HG02970 (cell line): ENCODE results near the gene NOP53.
"Not testable (repeated sequence)": the region's sequence is repeated elsewhere in the genome, so short reads cannot be mapped to it uniquely, and the experiment has no call there.

ENCODE experiments used
- ATAC-seq: cut with Tn5 transposase; IDR thresholded peaks from one replicate; pipeline ENCODE4 v1.9.1; 2021; ENCODE audit warnings: mild to moderate bottlenecking, moderate library complexity, moderate number of reproducible peaks; ENCODE audit not compliant: unreplicated experiment, low FRiP score

NOP53 gene

DNA sequence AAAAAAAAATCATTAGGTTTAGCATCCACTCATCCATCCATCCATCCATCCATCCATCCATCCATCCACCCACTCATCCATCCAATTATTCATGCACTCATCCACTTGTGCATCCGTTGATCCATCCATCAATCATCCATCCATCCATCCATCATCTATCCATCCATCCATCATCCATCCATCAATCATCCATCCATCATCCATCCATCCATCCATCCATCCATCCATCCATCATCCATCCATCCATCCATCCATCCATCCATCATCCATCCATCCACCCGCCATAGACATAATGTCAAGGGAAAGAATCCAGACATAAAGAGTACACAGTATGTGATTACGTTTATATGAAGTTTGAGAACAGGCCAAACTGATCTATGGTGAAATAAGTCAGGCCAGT lies 24.2 kb downstream of the NOP53 start:
- ATAC-seq, result no peak

DNA sequence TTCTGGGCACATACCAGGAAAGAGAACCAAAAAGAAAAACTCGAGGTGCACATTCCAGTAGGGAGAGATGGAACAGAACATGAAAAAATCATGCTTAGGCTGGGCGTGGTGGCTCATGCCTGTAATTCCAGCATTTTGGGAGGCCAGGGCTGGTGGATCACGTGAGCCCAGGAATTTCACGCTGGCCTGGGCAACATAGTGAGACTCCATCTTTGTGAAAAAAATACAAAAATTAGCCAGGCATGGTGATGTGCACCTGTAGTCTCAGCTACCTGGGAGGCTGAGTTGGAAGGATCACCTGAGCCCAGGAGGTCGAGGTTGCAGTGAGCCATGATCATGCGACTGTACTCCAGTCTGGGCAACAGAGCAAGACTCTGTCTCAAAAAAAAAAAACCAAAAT lies 25.9 kb downstream of the NOP53 start:
- ATAC-seq, result not testable (repeated sequence)

DNA sequence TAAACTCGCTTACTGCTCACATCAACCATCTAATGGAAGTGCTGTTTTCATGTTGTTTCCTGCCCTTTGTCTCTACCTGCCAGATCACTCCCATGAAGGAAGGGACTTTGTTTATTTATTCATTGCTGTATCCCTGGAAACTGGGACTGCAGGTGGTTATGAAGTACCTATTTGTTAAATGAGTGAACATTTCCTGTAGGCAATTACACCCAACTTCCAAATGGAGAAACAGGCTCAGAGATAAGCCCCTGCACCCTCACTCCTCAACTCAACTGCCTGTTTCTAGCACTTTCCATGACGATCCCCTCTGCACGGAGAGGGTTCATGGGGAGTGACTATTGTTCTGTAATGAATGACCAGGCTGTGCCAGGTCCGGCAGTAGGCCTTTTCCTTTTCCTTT lies 31.2 kb downstream of the NOP53 start:
- ATAC-seq, result no peak

DNA sequence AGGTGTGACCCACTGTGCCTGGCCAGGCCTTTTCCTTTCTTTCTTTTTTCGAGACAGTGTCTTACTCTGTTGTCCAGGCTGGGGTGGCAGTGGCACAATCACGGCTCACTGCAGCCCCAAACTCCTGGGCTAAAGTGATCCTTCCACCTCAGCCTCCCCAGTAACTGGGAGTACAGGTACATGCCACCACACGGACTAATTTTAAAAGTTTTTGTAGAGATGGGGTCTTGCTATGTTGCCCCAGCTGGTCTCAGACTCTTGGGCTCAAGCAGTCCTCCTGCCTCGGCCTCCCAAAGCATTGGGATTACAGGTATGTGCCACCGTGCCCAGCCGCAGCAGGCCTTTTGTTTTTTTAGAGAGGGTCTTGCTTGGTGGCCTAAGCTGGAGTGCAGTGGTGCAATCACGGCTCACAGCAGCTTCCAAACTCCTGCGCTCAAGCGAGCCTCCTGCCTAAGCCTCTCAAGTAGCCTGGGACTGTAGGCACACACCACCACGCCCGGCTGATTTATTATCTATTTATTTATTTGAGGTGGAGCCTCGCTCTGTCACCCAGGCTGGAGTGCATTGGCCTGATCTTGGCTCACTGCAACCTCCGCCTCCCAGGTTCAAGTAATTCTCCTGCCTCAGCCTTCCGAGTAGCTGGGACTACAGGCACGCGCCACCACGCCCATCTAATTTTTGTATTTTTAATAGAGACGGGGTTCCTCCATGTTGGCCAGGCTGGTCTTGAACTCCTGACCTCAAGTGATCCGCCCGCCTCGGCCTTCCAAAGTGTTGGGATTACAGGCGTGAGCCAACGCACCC lies 32.1 kb downstream of the NOP53 start:
- ATAC-seq, result not testable (repeated sequence)

DNA sequence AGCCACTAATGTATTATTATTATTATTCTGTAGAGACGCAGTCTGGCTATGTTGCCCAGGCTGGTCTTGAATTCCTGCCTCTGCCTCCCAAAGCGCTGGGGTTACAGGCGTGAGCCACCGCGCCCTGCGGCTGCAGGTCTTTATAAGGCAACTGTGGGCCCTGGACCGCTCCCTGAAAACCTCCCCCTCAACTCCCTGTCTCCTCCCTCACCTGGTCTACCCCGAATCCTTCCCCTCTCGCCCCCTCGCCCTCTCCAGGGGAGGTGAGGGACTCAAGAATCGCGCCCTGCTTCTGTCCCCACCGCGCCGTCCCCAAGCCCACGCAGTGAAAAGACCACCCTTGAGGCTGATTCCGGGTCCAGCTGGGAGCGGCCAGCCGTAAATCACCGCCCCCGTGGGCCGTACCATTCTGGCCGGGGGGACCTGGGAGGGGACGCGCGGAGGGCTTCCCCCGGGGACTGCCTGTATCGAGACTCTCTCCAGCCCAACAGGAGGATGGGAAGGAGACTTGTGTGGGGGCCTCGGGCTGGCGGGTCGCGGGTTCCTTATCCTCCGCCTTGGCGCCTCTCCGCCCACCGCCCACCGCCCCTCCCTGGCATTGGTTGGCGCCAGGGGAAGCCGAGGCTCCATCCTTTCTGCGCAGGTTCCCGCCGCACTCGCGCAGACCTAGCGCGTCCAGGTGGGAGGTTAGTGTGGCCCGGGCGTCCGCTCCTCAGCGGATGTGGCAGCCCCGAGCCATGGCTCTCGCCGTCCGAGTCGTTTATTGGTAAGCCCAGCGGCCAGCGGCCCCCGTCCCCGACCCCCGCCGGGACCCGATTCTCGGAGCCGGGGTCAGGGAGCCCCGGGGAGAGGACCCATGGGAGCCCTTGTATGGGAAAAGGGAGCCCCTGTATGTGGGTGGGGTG lies 33.0 kb downstream of the NOP53 start, which contains the start of gene SELENOW:
Gene SELENOW, plus strand, starts transcription at position 655 of the 905 bp plus-strand sequence. Its CDS starts 83 bp downstream, at position 738.
- ATAC-seq, result peak; percentile 52

DNA sequence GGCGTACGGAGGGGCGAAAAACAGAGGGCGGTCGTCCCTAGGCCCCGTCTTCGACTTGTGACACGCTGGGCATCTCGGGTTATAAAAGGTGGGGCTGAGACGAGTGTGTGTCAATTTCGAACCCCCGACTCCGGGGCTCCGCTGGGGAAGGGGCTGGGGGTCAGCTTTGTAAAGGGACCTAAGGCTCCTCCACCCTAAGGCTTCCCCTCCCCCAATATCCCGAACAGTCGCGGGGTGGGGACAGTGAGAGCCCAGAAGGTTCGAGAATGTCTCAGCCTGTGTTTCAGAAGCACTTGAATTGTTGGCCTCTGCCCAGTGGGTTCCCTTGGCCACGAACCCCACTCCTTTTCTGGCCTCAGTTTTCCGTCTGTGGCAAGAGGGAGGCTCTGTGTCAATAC lies 33.6 kb downstream of the NOP53 start:
- no peak for ATAC-seq

DNA sequence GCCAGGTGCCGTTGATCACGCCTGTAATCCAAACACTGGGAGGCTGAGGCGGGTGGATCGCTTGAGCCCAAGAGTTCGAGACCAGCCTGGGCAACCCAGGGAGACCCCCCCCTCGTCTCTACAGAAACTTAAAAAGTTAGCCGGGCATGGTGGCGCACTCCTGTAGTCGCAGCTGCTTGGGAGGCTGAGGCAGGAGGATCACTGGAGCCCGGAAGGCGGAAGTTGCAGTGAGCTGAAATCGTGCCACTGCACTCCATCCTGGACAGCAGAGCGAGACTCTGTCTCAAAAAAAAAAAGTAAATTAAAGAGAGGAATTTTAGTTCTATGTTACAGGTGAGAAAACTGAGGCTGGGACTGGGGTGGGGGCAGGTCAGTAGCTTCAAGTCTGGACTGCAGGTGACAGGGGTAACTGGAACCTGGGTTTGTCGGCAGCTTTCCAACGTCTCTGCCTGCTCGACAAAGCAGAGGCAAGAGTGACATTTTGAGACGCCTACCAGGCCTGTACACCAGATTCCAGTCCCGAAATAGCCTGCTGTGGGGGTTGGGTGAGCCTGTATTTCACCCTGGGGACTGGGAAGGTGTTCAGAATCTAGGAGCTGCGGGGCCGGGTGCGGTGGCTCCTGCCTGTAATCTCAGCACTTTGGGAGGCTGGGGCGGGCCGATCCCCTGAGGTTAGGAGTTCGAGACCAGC lies 34.3 kb downstream of the NOP53 start:
- ATAC-seq, result no peak

DNA sequence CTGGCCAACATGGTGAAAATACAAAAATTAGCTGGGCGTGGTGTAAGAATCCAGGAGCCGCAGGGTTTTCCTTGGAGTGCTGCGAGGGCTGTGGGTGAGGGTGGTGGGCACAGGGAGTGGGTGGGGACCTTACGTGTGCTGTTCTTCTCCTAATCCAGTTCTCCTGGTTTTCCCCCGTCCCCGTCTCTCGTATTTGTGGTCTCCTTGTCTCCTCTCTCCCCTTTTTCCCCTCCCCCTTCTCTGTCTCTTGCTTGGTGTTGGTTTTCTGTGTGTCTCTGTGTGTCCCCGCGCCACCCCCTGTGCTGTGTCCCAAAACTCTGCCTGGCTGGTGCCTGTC lies 34.8 kb downstream of the NOP53 start:
- ATAC-seq, result no peak

DNA sequence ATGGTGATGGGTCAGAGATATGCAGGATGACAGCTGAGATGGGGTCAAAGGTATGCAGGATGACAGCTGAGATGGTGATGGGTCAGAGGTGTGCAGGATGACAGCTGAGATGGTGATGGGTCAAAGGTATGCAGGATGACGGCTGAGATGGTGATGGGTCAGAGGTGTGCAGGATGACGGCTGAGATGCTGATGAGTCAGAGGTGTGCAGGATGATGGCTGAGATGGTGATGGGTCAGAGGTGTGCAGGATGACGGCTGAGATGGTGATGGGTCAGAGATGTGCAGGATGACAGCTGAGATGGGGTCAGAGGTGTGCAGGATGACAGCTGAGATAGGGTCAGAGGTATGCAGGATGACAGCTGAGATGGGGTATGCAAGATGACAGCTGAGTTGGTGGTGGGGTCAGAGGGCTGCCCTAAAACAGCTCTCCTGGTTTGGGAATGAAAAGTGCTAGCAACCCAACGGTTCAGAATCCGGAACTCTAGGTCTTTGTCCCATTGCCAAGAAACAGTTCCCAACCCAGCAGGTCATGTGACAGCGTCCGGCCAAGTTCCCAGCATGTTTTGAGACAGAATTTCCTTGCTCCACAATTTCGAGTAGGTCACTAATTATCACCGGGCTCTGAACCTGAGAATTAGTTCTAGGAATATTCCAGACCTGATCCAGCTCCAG lies 36.4 kb downstream of the NOP53 start:
- no peak for ATAC-seq

DNA sequence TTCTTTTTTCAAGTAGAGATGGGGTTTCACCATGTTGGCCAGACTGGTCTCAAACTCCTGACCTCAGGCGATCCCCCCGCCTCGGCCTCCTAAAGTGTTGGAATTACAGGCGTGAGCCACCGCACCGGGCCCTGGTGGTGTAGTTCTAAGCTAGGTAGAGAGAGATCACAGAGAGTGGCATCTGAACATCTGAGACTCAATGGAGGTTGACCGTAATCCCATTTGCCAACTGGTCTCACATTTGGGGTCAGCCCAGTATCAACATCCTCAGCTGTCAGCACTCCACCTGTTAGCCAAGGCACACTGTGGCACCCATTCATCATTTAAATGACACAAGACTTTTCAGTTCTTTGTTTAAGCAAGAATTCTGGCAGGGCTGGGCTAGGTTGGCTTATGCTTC lies 41.2 kb downstream of the NOP53 start:
- no peak for ATAC-seq

DNA sequence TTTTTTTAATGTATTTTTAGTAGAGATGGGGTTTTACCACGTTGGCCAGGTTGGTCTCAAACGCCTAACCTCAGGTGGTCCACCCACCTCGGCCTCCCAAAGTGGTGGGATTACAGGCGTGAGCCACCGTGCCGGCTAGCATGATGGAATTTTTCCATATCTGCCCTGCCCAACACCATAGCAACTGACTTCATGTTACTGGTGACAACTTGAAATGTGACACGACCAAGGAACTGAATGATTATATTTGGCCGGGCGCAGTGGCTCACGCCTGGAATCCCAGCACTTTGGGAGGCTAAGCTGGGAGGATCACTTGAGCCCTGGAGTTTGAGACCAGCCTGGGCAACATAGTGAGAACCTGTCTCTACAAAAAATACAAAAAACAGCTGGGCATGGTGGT lies 42.0 kb downstream of the NOP53 start:
- not testable (repeated sequence) for ATAC-seq

DNA sequence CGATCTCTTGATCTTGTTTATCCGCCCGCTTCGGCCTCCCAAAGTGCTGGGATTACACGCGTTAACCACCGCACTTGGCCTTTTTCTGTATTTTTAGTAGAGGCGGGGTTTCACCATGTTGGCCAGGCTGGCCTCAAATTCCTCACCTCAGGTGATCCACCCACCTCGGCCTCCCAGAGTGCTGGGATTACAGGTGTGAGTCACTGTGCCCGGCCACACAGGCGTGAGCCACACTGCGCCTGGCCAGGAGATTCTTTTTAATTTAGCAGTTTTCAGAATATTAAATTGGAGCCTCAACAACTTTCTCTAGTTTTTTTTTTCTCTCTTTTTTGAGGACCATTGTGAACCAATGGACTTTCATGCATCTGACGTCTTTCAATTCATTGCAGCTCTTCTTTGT lies 44.5 kb downstream of the NOP53 start:
- ATAC-seq, result not testable (repeated sequence)

DNA sequence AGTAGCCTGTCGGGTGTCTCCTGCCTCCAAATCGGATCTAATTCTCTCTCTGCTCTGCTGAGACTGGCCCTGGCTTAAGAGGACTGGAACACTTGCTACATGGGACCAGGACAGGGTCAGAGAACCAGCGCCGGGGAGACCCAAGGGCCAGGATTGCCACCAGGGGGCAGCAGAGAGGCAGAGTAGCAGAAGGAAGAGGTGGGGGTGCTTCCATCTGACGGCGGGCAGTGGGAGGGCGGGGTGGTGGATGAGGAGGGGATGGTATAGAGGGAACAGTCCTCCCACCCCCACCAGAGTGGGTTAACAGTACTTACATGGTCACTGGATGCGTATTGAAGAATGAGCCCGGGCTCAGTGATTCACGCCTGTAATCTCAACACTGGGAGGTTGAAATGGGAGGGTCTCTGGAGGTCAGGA lies 45.1 kb downstream of the NOP53 start:
- ATAC-seq, result no peak

DNA sequence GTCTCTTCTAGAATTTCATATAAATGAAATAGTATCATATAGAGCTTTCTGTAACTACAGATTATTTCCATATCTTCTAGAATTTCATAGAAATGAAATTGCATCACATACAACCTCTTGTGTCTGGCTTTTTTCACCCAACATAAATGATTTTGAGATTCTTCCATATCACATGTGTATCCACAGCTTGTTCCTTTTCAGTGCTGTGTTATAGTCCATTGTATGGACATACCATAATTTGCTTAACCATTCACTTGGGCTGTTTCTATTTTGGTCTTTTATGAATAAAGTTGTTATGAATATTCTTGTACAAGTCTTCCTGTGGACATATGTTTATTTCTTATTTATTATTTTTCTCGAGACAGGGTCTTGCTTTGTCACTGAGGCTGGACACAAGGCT lies 47.3 kb downstream of the NOP53 start:
- ATAC-seq, result no peak

DNA sequence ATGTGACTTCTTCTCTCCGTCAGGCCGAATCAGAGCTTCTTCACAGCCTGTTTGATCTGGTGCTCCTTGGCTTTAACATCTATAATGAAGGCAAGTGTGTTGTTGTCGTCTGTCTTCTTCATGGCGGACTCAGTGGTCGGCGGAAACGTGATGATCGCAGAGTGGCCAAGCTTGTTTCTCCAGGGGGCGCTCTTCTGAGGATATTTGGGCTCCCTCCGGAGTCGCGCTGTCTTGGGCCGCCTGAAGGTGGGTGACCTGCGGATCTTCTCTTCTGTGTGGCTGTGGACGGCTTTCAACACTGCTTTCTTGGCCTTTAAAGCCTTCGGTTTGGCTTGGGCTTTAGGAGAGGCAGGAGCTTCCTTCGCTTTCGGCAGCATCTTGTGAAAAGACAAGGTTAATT lies 49.2 kb downstream of the NOP53 start:
- ATAC-seq, result no peak

DNA sequence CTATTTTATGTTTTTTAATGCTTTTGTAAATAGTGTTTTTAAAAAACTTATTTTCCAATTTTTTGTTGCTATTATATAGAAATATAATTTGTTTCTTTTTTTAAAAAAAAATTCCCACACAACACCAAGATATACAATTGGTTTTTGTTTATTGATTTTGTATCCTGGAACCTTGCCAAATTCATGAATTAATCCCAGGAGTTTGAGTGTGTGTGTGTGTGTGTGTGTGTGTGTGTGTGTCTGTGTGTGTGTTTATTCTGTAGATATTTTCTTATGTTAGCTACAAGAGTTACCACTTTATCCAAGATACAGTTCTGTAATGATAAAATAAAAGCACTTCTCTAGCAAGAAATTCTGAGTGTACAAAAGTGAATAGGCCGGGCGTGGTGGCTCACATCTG lies 51.4 kb downstream of the NOP53 start:
- no peak for ATAC-seq

DNA sequence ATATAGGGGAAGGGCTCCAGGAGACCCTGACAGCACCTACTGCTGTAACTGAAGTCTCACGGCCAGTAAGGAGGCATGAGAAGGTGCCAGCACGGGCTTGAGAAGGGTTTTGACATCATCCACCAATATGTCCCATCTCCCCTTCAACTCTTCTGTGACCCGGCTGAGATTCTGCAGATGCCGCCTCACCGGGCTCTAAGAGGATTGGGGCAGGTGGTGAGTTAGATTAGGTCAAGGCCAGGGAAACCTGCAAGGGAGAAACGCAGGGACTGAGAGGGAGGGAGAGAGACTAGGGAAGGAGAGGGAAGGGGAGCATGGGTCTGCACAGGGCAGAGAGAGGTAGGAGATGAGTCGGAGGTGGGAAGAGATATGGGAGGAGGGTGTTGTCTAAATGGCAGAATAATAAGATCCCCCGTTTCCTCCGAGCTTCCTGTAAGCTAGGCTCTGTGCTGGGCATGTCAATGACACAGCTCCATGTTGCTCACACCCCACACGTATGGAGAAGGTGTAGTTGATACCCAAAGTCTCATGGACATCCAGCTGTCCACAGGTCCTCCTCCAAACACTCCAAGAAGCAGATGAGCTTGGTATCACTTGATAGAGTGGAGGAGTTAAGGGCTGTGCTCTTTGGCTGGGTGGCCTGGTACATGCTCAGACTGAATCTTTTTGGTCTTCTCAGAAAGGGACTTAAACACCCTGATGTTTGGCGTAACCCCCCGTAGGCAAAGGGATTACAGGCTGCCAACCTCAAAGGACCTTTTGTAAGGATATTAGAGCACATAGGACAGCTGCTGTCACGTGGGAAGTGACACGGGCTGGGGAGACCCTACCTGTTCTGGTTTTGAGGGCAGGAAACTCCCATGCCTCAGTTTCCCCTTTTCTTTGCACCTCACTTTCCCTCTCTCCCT lies 52.9 kb downstream of the NOP53 start:
- no peak for ATAC-seq

DNA sequence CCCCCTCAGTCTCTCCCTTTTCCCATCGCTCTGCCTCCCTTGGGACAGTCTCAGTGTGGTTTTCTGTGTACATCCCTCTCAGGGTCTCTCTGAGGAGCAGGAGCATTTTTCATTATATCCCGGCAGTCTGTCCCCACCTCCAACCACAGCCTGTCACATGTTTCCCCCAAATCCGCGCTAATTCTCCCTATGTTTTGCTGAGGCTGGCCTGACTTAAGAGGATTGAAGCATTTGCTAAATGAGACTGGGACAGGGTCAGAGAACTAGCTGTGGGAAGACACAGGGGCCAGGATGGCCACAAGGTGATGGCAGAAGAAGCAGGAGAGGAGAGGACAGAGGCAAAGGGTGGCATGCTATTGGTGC lies 53.5 kb downstream of the NOP53 start:
- no peak for ATAC-seq

DNA sequence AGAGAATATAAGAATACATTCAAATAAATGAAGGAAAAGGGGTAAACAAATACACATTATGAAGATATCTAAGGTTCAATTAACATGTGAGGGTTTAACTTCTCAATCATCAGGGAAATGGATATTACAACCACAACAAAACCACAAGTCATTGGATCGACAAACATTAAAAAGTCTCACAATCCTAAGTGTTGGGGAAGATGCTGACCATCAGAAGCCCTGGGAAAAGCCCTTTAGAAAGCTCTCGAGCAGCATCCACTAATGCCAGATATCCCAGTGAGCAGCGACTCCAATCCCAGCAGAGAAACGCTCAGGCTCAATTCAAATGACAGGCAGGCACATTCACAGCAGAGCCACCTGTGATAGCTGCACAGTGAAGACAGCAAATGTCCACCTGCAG lies 55.9 kb downstream of the NOP53 start:
- ATAC-seq, result no peak
